Fibroblast of skin of back (primary cell): ENCODE results near the gene SERGEF.

Source experiments
- DNase-seq: peaks from one replicate; pipeline ENCODE4 v3.0.0-alpha.2; 2013

Gene SERGEF

DNA sequence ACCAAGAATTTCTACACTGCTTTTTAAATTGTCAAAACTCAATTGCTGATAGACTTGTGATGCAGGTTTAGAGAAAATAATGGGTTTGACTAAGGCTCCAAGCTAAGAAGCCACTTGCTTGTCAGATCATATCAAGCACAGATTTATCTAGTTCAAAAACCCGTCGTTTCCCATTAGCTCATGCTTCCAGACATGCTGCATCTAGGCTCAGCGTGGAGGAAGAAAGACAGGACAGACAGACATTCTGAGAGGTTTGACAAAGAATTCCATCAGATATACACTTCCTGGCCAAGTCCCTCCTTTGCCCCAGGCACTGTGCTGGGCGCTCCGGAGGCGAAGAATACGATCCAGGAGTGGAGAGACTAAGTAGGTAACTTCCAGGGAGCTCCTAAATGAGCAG lies 201.5 kb downstream of the SERGEF start:
- DNase-seq = no peak

DNA sequence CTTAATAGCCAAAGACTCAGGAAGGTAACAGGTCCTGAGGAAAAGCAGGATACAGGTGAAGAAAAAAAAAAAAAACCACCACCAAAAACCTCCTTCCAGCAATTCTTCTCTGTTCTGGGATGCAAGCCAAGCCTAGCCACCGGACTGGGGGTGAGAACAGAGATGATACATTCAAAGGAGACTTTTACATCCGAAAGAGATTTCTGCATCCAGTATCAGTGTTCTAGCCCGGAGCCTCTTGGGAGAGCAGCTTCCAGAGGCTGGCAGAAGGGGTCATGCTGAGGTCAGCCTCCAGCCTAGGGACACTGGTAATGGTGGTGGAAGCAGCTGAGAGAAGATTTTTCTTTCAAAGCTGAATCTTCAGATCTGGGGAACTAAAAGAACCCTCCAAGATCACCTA lies 202.1 kb downstream of the SERGEF start:
- DNase-seq = no peak

DNA sequence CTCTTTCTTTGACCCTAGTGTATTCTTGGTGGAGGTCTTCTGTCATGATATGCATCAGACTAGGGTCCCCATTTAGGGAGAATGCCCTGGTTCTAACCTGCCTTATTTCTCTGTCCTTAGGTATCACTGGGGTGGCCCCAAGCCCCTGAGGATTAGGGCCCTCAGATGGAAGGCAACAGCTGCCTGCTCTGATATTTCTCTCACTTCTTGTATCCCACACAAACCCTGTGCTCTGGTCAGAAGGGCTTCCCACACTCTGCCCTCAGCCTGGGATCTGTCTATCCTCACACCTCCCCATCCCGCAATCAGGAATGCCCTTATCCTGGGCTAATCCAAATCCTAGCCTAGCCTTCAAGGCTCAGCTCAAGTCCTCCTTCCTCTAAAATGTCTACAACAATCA lies 202.8 kb downstream of the SERGEF start:
- no peak for DNase-seq

DNA sequence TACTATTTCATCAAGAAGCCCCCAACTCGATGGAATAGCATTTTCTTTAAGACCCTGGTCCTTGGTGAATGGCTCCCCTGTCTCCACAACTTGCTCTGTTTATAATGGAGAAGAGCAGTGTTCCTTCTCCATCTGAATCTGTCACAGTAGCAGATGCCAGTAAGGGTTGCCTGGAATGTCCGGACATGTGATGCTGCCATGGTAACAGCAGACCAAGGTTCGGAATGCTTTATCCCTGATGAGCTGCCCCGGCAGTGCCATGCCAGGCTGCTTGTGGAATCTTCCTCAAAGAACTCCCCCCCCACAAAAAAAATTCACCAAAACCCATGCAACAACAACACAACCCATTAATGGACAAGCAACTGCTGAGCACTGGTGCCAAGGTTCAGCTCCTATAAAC lies 205.8 kb downstream of the SERGEF start:
- DNase-seq = no peak

DNA sequence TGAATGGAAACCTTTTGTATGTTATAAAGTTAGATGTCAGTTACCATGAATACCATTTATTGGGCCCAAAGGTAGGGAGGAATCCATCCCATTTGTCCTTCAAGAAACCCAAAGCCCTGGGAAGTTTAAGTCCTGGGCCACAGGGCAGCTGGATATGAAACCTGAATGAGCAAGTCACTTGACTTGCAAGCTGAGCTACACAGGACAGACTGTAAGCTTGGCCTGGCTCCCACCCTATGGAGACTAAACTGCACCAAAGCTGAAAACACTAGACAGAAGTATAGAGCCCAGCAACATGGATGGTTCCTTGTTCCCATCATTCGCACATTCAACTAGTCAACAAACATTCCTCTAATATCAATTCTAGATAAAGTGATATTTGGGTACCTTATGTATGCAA lies 207.0 kb downstream of the SERGEF start:
- no peak for DNase-seq

DNA sequence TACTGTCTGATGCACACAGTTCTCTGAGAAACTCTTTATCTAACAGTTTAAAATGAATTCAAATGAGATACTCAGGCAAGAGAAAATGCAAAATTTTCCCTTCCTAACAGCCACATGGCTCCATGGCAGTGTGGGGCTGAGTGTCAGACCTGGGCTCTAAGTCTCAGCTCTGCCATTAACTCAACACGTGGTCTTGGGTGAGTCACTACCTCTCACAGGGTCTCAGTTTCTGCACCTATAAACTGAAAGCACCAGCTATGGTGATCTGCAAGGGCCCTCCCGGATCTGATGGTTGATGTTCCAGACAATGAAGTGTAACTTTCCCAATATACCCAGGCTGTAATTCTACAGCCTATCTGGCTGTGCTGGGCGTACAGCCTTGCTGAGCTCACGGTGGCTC lies 207.8 kb downstream of the SERGEF start:
- DNase-seq = no peak

DNA sequence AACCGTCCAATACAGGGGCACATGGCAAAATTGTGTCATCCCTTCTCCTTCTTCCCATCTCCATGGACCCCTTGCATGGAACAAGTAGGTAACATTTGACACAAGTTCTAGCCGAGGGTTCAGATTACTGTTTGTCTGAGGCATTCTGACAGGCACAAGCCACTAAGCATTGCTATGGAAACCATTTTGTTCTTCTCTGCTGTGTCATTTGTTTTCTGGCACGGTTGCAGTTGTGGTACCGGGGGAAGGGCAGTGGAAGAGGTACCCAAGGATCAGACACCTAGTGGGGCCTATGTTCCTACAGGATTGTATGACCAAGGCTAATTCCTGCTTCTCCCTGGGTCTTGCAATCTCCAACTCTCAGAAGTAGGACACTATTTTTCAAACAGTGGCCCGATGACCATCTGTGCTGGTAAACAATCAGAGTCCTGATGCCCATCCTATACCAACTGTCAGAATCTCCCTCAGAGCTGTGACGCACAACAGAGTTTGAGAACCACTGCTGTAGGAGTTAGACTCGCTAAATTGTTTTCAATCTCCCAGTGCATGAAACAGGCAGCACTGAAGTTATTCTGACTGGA lies 209.0 kb downstream of the SERGEF start:
- no peak for DNase-seq

DNA sequence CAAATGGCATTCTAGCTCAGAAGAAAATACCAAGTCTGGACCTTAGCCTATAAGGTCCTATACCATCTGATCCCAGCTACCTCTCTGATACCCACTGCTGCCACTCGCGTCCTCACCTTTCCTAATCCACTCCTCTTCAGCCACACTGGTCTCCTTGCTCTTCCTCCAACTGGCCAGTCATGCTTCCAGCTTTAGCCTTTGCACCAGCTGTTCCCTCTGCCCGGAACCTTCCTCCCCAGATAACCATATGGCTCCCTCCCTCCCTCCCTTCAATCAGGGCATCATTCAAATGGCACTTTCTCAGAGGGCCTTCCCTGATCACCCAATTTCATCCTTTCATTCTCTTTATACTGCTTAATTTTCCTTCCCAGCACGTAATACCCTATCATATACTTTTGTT lies 210.4 kb downstream of the SERGEF start:
- DNase-seq = no peak

DNA sequence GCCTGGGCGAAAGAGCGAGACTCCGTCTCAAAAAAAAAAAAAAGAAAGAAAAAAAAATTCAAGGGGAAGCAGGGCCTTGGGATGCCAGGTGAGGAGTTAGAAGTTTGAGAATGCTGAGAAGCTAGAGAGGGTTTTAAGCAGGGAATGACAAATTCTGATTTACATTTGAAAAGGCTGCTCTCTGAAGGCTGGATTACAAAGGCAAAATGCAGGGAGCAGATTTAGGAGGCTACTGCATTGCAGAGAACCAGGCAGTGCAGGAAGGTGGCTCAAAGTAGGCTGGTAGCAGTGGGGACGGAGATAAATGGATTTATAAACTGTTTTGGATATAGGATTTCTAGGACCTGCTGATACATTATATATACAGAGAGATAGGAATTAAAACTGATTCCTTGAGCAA lies 211.7 kb downstream of the SERGEF start:
- DNase-seq = no peak

DNA sequence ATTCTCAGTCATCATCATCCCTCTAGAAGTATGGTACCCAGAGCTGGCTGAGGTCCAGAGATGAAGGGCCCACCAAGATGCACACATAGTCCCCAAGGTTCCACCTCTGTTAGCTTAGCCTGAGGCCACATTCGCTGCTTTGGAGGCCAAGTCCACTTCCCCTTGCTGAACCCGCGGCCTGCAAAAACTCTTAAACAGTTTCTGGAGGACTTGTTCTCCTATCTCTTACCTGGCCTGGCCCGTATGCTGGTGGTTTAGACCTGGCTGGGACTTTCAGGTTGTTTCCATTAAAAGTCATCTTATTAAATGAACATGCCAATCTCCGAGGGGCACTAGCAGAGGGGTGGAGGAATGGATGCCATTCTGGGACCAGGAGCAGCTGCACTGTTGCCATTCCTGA lies 213.7 kb downstream of the SERGEF start:
- no peak for DNase-seq

DNA sequence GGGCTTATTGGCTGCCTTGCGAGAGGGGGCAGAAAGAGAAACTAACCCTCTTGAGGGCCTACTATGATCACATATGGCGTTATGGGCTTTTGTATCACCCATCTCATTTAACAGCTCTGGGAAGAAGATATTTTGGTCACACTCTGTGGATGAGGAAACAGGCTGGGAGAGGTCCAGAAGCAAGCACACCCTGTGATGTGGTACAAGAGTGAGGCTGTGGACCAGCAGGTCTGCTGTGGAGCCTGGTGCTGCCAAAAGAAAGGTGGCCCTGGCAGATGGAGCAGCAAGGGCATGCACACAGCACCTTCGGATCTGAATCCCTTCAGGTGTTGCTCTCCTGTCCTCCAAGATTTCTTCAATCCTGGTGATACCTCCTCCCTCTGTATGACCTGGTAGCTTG lies 214.1 kb downstream of the SERGEF start:
- DNase-seq = no peak

DNA sequence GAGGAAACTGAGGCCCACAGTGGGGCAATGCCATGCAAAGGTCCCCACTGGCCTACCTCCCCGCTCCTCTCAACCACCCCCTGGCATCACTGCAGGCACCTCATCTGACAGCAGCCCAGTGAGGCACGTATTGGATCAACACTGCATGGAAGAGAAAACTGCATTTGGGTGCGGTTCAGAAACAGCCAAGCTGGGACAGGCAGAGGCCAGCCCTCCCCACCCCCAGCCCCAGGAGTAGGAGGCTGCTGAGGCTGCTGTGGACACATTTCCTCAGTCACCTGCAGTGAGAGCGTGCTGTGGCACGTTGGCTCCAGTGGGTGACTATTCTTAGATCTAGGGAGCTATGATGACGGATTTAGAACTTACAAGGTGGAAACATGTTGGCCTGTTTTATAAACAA lies 214.6 kb downstream of the SERGEF start:
- no peak for DNase-seq

DNA sequence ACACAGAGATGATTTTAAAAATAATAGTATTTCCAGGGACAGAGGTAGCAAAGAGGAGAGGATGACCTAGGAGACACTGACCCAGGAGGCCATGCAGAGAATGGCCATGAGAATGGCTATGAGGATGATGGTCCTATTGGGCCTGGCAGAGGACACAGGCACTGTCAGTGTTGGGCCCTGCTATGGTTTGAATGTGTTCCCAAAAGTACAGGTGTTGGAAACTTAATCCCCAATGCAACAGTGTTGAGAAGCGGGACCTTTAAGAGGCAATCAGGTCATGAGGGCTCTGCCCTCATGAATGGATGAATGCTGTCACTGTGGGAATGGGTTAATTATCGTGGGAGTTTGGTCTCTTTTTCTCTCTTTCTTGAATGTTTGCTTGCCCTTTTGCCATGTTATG lies 216.7 kb downstream of the SERGEF start:
- no peak for DNase-seq

DNA sequence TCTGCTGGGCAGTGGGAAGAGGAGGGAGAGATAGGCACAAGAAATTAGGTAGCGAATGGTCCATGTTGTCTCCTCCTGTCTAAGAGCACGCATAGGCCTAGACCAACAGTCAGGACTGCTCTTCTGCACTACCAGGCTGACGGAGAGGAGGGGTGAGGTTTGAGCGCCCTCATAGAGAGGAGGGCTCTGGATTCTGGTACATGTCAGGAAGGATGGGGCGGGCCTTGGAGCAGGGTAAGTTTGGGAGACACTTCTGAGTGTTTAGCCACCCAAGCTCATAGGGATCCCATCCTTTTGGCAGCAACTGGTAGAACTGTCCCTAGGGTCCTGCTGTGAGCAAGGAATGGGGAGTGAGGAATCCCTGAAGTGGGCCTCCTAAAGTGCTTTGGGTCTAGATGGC lies 217.9 kb downstream of the SERGEF start:
- no peak for DNase-seq

DNA sequence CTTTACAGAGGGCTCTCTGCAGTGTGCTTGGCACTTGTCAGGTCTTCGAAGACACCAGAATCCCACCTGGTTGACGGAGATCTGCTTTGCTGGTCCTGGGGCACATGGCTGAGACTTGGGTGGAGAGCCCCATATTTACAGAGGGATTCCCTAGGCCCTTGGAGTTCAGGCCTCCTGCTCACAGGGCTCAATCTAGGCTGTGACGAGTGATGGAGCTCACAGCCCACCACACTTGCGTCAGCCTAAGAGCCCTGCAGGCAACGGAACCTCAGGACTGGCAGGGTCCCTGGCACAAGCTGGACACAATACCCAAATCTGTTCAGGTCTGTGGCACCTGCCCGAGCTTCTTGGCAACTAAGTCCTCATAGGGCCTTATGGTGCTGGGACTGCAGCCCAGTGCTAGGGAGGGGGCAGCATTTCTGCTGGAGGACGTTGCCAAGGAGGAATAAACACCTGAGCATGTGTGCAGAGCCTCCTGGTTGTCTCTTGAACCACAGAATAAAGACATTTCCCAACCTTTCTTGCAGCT lies 219.1 kb downstream of the SERGEF start:
- no peak for DNase-seq

DNA sequence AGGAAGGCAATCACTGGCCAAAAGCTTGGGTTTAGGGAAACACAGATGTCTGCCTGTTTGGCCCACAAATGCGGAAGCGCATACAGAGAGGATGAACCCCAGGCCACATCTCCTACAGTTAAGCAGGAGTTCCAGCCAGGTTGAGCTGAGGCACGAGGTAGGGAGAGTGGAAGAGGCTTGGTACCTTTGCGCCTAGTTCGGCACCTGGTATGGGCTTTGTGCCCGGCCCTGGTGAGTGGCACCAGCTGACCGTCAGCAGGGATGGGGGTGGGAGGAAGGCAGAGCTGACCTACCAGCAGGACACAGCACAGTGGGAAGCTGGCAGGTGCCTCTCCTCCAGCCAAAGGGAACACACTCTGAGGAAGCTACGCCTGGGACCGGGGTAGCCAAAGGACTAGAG lies 220.7 kb downstream of the SERGEF start:
- no peak for DNase-seq

DNA sequence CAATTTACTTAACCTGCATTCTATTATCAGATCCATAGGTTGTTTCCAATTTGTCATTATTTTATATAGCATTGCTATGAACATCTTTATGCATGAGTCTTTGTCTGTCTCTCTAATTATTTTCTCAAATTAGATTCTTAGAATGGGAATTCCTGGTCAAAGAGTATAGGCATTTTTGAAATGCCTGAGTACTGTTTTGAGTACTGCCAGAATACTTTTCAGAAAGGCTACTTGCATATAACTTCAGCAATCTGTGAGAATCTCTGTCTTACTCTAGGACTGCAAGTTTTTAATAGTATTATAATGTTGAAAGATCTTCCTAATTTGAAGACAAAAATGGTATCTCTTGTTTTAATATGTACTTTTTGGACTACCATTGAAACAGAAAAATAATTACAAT lies 221.7 kb downstream of the SERGEF start:
- DNase-seq = no peak

DNA sequence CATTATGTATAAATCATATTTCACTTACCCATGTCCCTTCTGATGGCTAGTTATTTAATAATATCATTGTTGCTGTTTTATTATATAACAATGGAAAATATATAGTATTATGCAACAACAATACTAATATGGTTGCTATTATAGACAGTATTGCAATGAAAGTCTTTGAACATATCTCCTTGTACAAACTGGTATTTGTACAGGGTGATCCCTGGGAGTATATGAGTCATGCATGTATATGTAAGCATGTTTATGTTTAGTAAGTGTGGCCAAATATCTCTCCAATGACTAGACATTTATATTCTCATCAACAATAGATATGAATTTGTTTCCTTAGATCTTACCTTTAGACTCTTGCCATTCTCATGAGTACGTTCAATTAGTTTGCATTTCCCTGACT lies 222.4 kb downstream of the SERGEF start:
- DNase-seq = peak; percentile 58

DNA sequence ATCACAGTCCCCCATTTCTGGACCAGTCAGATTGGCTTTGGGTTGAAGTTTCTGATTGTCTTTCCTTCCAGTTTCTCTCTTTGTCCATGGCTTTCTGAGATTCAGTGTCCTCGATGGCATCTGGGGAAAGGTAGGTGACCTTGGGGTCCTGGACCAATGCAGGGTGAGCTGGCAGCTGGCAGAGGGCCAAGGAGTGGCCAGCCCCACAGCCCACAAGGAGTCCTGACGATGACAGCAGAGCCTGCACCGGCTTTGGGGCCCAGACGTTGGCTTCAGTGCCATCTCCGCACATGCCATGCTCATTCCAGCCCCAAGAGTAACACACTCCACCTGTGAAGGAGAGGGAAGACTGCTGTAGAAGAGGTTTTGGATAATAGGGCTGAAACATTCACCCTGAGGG lies 224.8 kb downstream of the SERGEF start:
- DNase-seq = no peak

DNA sequence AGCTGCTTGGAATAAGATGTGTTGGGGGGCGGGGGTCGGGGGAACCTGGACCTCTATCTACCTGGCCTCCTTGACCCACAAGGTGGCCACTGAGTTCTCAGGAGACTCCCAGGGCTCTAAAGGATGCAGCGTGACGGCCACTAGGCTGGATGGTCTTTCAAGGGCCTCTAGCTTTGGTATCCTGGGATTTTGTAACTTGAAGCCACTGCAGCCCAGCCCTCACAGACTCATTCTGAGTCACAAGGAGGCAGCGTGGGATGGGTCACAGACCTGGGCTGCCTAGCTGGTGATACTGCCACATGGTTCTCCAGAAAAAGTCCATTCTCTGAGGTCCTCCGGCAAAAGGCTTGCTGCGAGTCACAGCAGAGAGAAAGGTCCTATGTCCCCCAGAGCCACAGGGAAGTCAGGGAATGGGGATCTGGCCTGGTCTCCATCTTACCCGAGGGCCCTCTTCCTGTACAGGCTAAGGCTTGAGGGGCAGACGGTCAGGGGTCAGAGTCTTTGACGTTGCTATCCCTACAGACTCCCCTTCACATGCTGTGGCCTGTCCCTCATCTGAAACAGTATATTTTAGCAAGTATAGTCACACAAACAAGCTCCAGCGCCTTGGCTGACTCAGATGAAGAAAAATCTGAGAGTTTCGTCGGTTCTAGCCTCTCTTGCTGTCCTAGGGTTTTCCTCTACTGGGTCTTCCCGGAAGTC lies 225.9 kb downstream of the SERGEF start:
- DNase-seq = peak; percentile 81

DNA sequence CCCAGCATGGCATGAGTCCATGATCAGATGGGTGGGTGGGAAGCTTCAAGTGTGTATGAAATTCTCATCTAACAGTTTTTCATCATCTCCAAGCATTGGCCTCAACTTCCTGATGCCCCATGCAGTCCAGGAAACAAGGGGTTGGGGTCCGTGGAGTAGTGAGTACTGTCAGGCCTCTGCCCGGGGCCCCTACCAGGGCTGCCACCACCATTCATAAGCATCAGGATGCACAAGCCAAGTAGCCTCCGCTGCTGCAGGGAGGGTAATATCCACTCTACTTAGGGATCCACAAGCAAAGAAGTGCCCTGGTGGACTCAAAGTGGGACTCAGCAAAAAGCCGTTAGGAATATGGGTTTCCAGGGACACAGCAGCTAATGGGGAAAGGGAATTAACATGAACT lies 229.0 kb downstream of the SERGEF start:
- DNase-seq = no peak

DNA sequence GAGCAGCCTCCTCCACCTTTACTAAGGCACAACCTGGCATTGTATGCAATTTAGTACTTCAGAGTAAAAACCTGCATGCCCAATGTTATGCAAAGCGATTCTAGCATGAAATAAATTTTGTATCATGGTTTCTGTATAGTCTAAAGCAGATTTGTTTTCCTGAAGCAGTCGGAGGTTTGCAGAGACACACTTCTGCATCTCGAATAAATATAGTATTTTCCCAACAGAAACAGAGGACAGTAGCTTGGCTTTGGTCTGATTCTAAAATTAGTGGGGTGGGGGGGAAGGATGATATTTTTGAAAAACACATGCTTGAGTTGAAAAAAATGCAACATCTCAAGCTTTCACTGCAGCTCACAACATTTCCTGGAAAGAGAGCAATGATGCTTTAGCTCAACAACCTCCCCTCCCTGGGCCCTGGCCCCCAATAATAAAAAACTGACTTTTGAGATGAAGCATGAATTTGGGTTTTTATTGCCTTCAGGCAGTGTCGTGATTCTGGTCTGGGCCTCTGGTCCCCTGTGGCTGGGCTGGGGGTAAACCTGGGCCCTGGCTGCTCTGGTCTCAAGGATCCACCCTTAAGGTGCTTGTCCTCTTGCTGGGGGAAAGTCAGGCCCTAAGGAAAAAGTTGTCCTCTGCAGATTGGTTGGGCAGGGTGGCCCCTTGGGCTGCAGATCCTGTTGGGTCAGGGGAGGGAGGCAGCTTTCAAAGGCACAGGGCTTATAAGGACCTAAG lies 230.1 kb downstream of the SERGEF start:
- no peak for DNase-seq

DNA sequence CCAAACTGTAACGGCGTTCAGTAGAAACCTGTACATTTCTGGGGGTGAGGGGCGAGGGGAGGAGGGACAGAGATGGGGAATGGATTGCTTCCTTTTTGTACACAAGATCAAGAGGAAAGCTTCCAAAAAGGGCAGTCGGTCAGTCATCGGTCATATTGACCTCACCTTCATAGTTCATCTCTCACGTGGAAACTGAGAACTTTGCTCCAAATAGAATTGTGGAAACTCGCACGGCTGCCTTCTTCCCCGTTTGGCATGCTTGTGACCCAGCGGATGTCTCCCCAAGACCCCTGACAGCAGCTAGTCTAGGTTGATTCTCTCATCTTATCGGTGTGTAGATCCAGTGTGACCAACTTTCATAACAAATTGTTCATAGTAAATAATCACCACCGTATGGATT lies 230.7 kb downstream of the SERGEF start:
- no peak for DNase-seq

DNA sequence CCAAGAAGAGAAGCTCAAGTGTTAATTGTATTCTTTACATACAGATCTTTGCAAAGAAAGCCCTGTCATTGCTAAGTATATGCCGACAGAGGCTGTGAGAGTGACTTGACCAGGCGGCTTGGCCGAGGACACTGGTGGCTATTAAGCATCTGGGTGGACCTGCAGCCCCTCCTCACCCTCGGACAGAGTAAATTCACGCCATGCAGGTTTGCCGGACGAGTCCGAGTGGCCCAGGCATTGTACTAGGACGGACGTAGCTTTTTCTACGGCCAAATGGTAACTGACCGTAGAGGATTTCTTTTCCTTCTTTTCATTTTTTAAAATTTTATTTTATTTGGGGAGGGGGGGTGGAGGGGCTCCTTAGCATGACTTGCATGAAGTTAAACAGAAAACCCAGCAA lies 231.2 kb downstream of the SERGEF start:
- no peak for DNase-seq
